NCI-H2107 treated with DMSO at 0.1 percent for 48 hours (cell line): ENCODE measurements around the gene TXNRD3.
"Not testable (repeated sequence)": the region's sequence is repeated elsewhere in the genome, so short reads cannot be mapped to it uniquely, and the experiment has no call there.

Source experiments
- DNase-seq: peaks from one replicate; lab custom pipeline; 2025; ENCODE audit not compliant: unreplicated experiment; lab: John Stamatoyannopoulos, UW

TXNRD3 gene

GRCh38 chr3:126604691-126605090 lies 50.2 kb downstream of the TXNRD3 start:
- DNase-seq: no peak

DNA sequence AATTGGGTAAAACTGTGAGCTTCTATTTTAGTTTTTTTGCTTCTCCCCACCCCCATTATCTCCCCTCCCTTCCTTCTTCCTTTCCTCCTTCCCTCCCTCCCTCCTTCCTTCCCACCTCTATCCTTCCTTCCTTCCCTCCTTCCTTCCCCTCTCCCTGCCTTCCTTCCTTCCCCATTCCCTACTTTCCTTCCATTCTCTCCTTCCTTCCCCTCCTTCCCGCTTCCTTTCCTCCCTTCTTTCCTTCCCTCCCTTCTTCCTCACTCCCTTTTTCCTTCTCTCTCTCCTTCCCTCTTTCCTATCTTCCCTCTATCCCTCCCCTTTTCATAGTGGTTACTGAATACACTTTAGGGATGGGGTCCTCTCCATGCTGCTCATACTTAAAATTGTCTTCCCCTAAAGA lies 55.8 kb downstream of the TXNRD3 start:
- no peak for DNase-seq

DNA sequence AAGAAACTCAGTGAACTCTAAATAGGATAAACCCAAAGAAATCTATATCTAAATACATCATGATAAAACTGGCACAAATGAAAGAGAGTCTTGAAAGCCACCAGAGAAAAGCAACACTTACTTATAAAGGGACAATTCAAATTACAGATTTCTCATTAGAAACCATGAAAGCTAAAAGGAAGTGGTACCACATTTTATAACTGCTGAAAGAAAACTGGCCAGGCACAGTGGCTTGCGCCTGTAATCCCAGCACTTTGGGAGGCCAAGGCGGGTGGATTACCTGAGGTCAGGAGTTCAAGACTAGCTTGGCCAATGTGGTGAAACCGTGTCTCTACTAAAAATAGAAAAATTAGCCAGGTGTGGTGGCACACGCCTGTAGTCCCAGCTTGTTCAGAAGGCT lies 59.4 kb downstream of the TXNRD3 start:
- not testable (repeated sequence) for DNase-seq

GRCh38 chr3:126591515-126591914 lies 63.4 kb downstream of the TXNRD3 start:
- not testable (repeated sequence) for DNase-seq

- DNase-seq: no peak
Measured at GRCh38 chr3:126582311-126582710, 72.6 kb downstream of the TXNRD3 start.

DNA sequence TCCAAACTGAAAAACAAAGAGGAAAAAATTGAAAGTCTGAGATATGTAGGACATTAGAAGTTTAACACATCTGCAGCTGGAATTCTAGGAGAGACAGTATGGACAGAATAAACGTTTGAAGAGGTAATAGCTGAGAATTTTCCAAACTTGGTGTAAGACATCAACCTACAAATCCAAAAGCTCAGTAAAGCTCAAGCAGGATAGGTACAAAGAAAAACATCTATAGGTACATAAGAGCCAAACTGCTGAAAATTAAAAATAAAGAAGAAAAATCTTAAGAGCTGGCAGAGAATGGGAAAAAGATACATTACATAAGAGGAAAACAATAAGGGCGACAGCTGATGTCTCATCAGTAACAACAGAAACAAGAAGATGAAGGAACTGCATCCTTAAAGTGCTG lies 73.4 kb downstream of the TXNRD3 start:
- DNase-seq: no peak

DNA sequence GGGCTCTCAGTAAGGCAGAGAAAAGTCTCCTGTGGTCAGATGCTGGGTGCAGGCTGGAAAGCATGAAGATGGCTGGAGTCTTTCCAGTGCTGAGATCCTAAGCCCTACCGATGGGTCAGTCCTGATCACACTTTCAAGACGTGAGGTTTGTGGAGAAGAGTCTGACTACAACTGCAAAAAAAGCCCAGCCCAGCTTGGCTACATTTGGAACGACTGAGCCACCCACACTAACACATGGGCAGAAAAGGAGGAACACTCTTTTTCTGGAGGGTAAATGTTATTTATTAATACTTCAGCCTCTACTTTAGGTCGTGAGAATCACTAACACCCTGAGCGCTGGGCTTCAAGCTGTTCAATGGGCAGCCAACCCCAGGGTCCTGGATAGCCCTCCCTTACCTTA lies 74.2 kb downstream of the TXNRD3 start:
- no peak for DNase-seq

DNA sequence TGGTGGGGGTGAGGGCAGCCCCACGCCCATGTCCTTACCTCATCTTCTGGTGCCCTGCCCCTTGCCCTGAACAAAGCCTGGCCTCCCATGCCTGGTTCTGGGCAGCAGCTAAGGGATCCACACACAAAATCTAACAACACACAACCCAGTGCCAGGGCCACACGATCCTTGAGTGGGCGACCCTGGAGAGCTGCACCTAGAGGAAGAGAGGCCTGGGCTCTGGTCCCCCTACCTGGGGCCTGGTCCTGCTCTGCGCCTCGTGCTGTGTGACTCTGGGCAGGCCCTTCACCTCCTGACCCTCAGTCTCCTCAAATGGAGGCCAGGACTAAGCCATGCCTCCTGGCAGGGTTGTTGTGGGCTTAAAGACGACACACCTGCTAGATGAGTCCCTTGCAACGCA lies 76.2 kb downstream of the TXNRD3 start:
- no peak for DNase-seq

DNA sequence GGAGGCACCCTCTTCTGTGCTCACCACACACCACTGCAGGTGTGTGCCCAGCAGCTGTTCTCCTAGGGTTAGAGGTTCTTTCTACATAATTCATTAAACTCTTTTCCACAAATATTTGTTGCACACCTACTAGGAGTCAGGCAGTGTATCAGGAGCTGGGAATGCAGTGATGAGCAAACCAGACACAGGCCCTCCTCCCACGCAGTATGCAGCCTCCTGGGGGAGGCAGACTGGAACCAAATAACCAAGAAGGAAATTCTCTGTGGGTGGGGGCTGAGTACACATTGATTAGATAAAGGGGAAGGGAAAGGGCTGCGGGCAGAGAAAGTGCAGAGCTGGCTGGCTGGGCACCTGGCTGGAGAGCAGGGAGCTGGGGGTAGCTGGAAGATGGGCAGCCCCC lies 77.7 kb downstream of the TXNRD3 start:
- no peak for DNase-seq

GRCh38 chr3:126573492-126574117 lies 81.3 kb downstream of the TXNRD3 start:
- DNase-seq: no peak

DNA sequence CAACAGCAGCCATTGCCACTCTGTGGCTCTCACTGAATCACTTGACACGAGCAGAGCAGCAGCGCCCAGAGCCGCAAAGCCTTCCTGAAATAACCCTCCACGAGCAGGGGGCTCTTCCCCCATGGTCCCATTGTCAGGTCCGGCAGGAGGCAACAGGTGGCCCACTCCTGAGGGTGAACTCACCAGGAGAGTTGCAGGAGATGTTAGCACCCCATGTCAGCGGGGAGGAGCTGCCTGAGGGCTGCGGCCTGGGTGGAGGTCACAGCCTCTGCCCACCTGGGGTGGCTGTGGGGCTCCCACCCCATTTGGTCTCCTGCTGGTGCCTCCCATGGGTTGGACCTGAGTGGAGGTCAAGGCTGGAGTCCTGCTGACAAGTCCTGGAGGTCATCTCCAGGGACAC lies 83.8 kb downstream of the TXNRD3 start:
- no peak for DNase-seq

GRCh38 chr3:126570103-126570541 lies 84.8 kb downstream of the TXNRD3 start:
- no peak for DNase-seq

GRCh38 chr3:126569390-126569975 lies 85.4 kb downstream of the TXNRD3 start:
- DNase-seq: no peak

DNA sequence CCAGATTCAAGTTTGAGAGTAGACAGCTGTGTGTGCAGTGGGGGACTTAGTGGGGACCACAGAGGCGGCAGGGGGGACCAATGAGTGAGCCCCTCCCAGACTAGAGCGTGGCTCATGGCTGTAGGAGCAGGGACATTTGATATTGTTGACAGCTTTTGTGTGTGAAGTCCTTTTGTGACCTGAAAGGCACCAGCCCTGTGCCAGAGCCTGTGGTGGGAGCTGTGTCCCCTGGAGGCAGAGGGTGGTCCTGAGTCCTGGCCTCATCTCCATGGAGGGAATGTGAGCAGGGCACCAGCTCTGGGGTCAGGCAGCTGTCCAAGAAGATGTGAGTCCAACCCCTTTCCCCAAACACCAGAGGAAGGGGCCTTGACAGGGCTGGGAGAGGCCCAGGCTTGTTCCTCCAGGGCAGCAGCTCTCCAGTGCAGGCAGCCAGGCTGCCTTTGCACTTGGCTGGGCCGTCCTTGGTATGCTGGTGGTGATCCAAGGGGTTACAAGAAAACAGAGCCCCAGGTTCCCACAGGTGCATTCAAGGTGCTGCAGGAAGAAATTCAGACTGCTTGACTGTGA lies 86.1 kb downstream of the TXNRD3 start:
- DNase-seq: no peak

GRCh38 chr3:126567696-126568438 lies 87.1 kb downstream of the TXNRD3 start:
- no peak for DNase-seq

DNA sequence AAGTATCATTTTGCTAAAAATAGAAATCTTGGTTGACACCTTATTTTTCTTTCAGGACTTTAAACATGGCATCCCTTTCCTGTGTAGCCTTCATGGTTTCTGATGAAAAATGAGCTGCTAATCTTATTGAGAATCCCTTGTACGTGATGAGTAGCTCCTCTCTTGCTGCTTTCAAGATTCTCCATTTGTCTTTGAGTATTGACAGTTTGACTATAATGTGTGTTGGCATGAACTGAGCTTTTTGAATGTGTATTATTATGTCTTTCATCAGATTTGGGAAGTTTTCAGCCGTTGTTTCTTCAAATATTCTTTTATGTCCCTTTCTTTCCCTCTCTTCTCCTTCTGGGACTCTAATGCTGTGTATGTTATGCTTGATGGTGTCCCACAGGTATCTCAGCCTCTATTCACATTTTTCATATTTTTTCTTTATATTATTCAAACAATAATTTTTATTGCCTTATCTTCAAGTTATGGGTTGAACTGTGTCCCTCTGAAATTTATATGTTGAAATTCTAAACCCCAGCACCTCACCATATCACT lies 92.1 kb downstream of the TXNRD3 start:
- no peak for DNase-seq

DNA sequence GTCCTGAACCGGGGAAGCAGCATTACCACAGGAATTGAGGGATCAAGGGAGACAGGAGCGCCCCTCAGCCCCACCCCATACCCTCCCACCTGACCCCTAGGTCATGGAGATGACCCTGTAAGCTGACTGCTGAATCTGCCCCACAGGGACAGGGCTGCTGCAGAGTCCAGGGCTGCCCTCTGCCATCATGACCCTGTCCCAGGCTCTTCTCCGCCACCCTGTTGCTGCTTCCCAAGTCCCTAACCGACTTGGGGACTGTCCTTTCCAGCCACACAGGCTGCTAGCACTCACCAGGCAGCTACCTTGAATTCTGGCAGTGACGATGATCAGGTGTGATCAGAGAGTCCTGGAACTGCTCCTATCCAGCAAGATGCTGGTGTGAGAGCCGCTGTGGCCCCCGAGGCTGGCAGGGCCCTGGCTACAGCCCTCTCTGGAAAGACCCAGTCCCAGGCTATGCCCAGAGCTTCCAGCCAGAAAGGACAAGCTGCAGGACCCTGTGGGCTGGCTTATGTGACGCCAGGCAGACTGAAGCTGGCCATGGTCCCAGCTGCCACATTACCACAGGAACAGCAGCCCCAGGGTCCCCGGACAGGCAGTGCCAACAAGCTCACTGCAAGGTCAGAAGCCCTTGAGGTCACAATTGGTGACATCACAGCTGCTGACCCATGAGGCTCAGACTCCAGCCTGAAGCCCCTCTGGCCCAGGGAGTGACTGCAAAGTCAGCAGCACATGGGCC lies 96.4 kb downstream of the TXNRD3 start, which contains the start of gene C3orf22:
TSS of gene C3orf22 (minus strand) at position 597 of the 736 bp plus-strand sequence. CDS start 5,542 bp downstream, outside the sequence.
- DNase-seq: no peak

DNA sequence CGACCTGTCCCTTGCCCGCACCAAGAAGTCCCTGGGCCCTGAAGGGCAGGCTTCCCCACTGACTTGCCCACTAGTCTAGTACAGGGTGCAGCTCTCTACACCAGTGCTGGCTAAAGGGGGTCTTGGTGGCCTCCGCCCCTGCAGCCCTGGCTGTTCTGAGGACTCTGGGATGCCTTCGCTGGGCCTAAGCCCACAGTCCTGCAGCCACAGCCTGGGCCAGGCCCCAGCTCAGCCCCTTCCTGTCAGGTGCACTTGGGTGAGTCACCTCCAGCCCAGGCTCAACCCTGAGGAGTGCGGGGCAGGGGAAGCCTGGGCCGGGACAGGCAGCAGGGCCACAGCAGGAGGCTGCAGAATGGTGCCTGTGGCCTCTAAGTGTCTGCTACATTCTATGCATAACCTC lies 97.2 kb downstream of the TXNRD3 start:
- no peak for DNase-seq

GRCh38 chr3:126557415-126557745 lies 97.5 kb downstream of the TXNRD3 start:
- no peak for DNase-seq
